Measurements from ENCODE around the gene SLC25A29. TPM values are rescaled to one million over a fixed set of nuclear protein-coding genes. Genes with fewer than 3 reads are reported as not detected.

SLC25A29 gene
- total and polyA plus RNA-seq, 2 donors (not counting 1 experiment from before 2014, with no cell fraction given): 6.2 to 24.1 TPM

- Histone ChIP-seq H3K9me3 (ENCODE audit: control insufficient read depth, insufficient read depth, low read depth, low read length) (no peaks in the 10 kb centered on the region), H2AFZ (ENCODE audit: low read length) (no peak overlapping the region), H4K20me1 (ENCODE audit: control insufficient read depth, extremely low read depth, insufficient read depth, low read length) (no peaks in the 10 kb centered on the region), H3K4me3 (replicated peaks in 1 of 4; ENCODE audit: control extremely low read depth in 1 of 4, insufficient read depth in 1 of 4, low read depth in 3 of 4, low read length in 4 of 4) (no peak overlapping the region), H3K9ac (ENCODE audit: insufficient read depth, low read length) (no peak overlapping the region), H3K4me1 (ENCODE audit: control insufficient read depth, extremely low read depth, insufficient read depth, low read length) (peaks cover 8% of the 10 kb centered on the region), H3K79me2 (ENCODE audit: control insufficient read depth, insufficient read depth, low read length) (peaks cover 11% of the 10 kb centered on the region), H3K27ac (ENCODE audit: insufficient read depth, low read length) (no peak overlapping the region), H3K36me3 (ENCODE audit: control insufficient read depth, insufficient read depth, low read length) (no peaks in the 10 kb centered on the region), H3K4me2 (ENCODE audit: extremely low read depth, insufficient read depth, low read length) (no peak overlapping the region), H3K27me3 (ENCODE audit: control insufficient read depth, insufficient read depth, low read length) (no peaks in the 10 kb centered on the region)
- no peak for DNase-seq (ENCODE audit: low read depth in 2 of 2)
- no peak for TF ChIP-seq CTCF (conservative IDR thresholded peaks at IDR 0.05 in 1 of 2, IDR thresholded peaks at IDR 0.05 in 1 of 2; ENCODE audit: low read depth in 1 of 2, low read length in 2 of 2)
- TF ChIP-seq EZH2 (IDR thresholded peaks at IDR 0.05; ENCODE audit: low read length, missing control alignments): no peak
Measured at GRCh38 chr14:100282766-100283419, 23.4 kb downstream of the SLC25A29 start.

- no peak for TF ChIP-seq EZH2 (IDR thresholded peaks at IDR 0.05; ENCODE audit: low read length, missing control alignments)
- TF ChIP-seq CTCF (conservative IDR thresholded peaks at IDR 0.05 in 1 of 2, IDR thresholded peaks at IDR 0.05 in 1 of 2; ENCODE audit: low read depth in 1 of 2, low read length in 2 of 2): no peak
- H3K79me2 ChIP-seq (ENCODE audit: control insufficient read depth, insufficient read depth, low read length): peaks cover 11% of the 10 kb centered on the region
- H4K20me1 ChIP-seq (ENCODE audit: control insufficient read depth, extremely low read depth, insufficient read depth, low read length): no peaks in the 10 kb centered on the region
- no peak overlapping the region for H3K9ac ChIP-seq (ENCODE audit: insufficient read depth, low read length)
- no peak overlapping the region for H2AFZ ChIP-seq (ENCODE audit: low read length)
- peaks cover 8% of the 10 kb centered on the region for H3K4me1 ChIP-seq (ENCODE audit: control insufficient read depth, extremely low read depth, insufficient read depth, low read length)
- H3K4me2 ChIP-seq (ENCODE audit: extremely low read depth, insufficient read depth, low read length): no peak overlapping the region
- H3K36me3 ChIP-seq (ENCODE audit: control insufficient read depth, insufficient read depth, low read length): no peaks in the 10 kb centered on the region
- no peaks in the 10 kb centered on the region for H3K9me3 ChIP-seq (ENCODE audit: control insufficient read depth, insufficient read depth, low read depth, low read length)
- no peaks in the 10 kb centered on the region for H3K27me3 ChIP-seq (ENCODE audit: control insufficient read depth, insufficient read depth, low read length)
- no peak for DNase-seq (ENCODE audit: low read depth in 2 of 2)
- H3K4me3 ChIP-seq (replicated peaks in 1 of 4; ENCODE audit: control extremely low read depth in 1 of 4, insufficient read depth in 1 of 4, low read depth in 3 of 4, low read length in 4 of 4): no peak overlapping the region
- H3K27ac ChIP-seq (ENCODE audit: insufficient read depth, low read length): no peak overlapping the region
Measured at GRCh38 chr14:100282083-100282350, 24.2 kb downstream of the SLC25A29 start.

GRCh38 chr14:100281286-100282082 lies 24.8 kb downstream of the SLC25A29 start:
- Histone ChIP-seq H3K9ac (ENCODE audit: insufficient read depth, low read length) (no peak overlapping the region), H3K27ac (ENCODE audit: insufficient read depth, low read length) (no peak overlapping the region), H3K9me3 (ENCODE audit: control insufficient read depth, insufficient read depth, low read depth, low read length) (no peaks in the 10 kb centered on the region), H3K4me3 (replicated peaks in 1 of 4; ENCODE audit: control extremely low read depth in 1 of 4, insufficient read depth in 1 of 4, low read depth in 3 of 4, low read length in 4 of 4) (no peak overlapping the region), H3K79me2 (ENCODE audit: control insufficient read depth, insufficient read depth, low read length) (peaks cover 13% of the 10 kb centered on the region), H3K4me1 (ENCODE audit: control insufficient read depth, extremely low read depth, insufficient read depth, low read length) (peaks cover 8% of the 10 kb centered on the region), H3K4me2 (ENCODE audit: extremely low read depth, insufficient read depth, low read length) (no peak overlapping the region), H3K27me3 (ENCODE audit: control insufficient read depth, insufficient read depth, low read length) (no peaks in the 10 kb centered on the region), H4K20me1 (ENCODE audit: control insufficient read depth, extremely low read depth, insufficient read depth, low read length) (no peaks in the 10 kb centered on the region), H3K36me3 (ENCODE audit: control insufficient read depth, insufficient read depth, low read length) (no peaks in the 10 kb centered on the region), H2AFZ (ENCODE audit: low read length) (no peak overlapping the region)
- no peak for DNase-seq (ENCODE audit: low read depth in 2 of 2)
- no peak for TF ChIP-seq CTCF (conservative IDR thresholded peaks at IDR 0.05 in 1 of 2, IDR thresholded peaks at IDR 0.05 in 1 of 2; ENCODE audit: low read depth in 1 of 2, low read length in 2 of 2)
- TF ChIP-seq EZH2 (IDR thresholded peaks at IDR 0.05; ENCODE audit: low read length, missing control alignments): no peak
